ENCODE measurements around the gene NAA30. TPM values are rescaled to one million over a fixed set of nuclear protein-coding genes. Genes with fewer than 3 reads are reported as not detected.

The NAA30 gene
- total RNA-seq, result 10 to 100 TPM; 15.5 to 19.6 TPM

DNA sequence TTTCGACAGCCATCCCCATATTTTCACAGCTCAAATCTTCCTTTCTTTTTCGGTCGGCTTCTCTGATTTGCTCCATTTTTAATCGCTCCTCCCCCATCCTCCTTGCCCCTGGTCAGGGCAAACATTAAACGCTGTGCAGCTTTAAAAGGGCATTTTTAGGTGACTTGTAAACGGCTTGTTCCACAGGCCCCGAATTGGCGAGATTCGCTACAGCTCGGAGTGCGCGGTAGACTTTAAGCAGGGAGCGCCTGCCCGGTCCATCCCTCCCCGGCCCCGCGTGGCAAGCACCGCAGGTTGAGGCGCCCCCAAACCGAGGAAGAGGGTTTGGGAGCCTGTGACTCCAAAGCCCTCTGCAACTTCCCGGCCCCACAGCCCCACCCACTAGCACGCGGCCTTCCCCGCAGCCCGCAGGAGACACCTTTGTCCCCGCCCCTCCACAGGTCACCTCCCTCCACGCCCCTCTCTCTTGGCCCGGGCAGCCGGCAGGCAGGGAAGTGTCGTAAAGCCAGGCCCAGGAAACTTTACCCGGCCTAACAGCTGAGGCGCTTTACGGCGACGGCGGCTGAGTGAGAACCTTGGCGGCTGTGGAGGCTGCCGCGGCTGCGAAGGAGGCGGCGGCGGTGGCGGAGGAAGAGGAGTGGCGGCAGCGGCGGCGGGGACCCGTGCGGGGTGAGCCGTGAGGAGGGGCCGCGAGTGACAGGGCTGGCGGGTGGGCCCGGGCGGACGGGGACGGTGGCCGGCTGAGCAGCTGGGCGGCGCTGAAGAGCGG lies at the start of gene NAA30:
TSS of gene NAA30 (plus strand) at position 550 of the 769 bp plus-strand sequence. CDS start 372 bp downstream, outside the sequence.

Other genes with a start within 250 kb of the NAA30 start
- gene EXOC5, start 121.7 kb upstream of the NAA30 start, total RNA-seq, result 10 to 100 TPM; 54.6 to 67.8 TPM
- gene AP5M1, start 121.6 kb upstream of the NAA30 start, total RNA-seq, result 10 to 100 TPM; 34.1 to 35.0 TPM
- not detected for gene CCDC198, start 103.3 kb downstream of the NAA30 start, total RNA-seq

All from melanocyte of skin (primary cell).